ENCODE measurements around the gene SNX2. TPM values are rescaled to one million over a fixed set of nuclear protein-coding genes. Genes with fewer than 3 reads are reported as not detected.
A peak's percentile ranks its signal among the peaks of the same experiment; 100 is the strongest.

SNX2 gene
- total and polyA plus RNA-seq, 4 donors = 77.1 to 104 (median 90.5) TPM

- Histone ChIP-seq H3K4me3 (ENCODE audit: low read depth, low read length) (no peak overlapping the region), H3K4me1 (ENCODE audit: control insufficient read depth, insufficient read depth, low read length) (no peaks in the 10 kb centered on the region), H3K27me3 (ENCODE audit: control insufficient read depth, insufficient read depth, low read length) (no peaks in the 10 kb centered on the region), H3K27ac (ENCODE audit: low read depth, low read length) (no peak overlapping the region), H3K9me3 (ENCODE audit: control insufficient read depth, insufficient read depth, low read length) (no peaks in the 10 kb centered on the region), H3K36me3 (ENCODE audit: control insufficient read depth, insufficient read depth, low read length) (peaks cover 14% of the 10 kb centered on the region)
- DNase-seq (ENCODE audit: low read depth in 4 of 6, low spot score in 6 of 6) = no peak
- WGBS (ENCODE audit: insufficient coverage) = no CpG with 5 or more reads among the region's 1 CpG
These were observed 57.1 kb downstream of the SNX2 start for GRCh38 chr5:122831984-122832383.

- WGBS (ENCODE audit: insufficient coverage) = no CpG with 5 or more reads among the region's 1 CpG
These were observed 60.8 kb downstream of the SNX2 start for GRCh38 chr5:122835681-122836080.

GRCh38 chr5:122836947-122837346 is 62.1 kb downstream of the SNX2 start:
- no peak overlapping the region for H3K27ac ChIP-seq (ENCODE audit: low read depth, low read length)
- no peaks in the 10 kb centered on the region for H3K27me3 ChIP-seq (ENCODE audit: control insufficient read depth, insufficient read depth, low read length)
- WGBS (ENCODE audit: insufficient coverage) = 89% methylated on average over 1 of the region's 3 CpGs
- peaks cover 1% of the 10 kb centered on the region for H3K9me3 ChIP-seq (ENCODE audit: control insufficient read depth, insufficient read depth, low read length)
- no peak overlapping the region for H3K4me3 ChIP-seq (ENCODE audit: low read depth, low read length)
- no peaks in the 10 kb centered on the region for H3K4me1 ChIP-seq (ENCODE audit: control insufficient read depth, insufficient read depth, low read length)
- no peaks in the 10 kb centered on the region for H3K36me3 ChIP-seq (ENCODE audit: control insufficient read depth, insufficient read depth, low read length)
- DNase-seq (ENCODE audit: low read depth in 4 of 6, low spot score in 6 of 6) = no peak

More at GRCh38 chr5:122835681-122836080, 60.8 kb downstream of the SNX2 start:
- no peak for DNase-seq (ENCODE audit: low read depth in 4 of 6, low spot score in 6 of 6)
- Histone ChIP-seq H3K36me3 (ENCODE audit: control insufficient read depth, insufficient read depth, low read length) (peaks cover 2% of the 10 kb centered on the region), H3K9me3 (ENCODE audit: control insufficient read depth, insufficient read depth, low read length) (no peaks in the 10 kb centered on the region), H3K27ac (ENCODE audit: low read depth, low read length) (no peak overlapping the region), H3K4me1 (ENCODE audit: control insufficient read depth, insufficient read depth, low read length) (no peaks in the 10 kb centered on the region), H3K27me3 (ENCODE audit: control insufficient read depth, insufficient read depth, low read length) (no peaks in the 10 kb centered on the region), H3K4me3 (ENCODE audit: low read depth, low read length) (no peak overlapping the region)

- Histone ChIP-seq H3K4me3 (ENCODE audit: low read depth, low read length) (no peak overlapping the region), H3K9me3 (ENCODE audit: control insufficient read depth, insufficient read depth, low read length) (peaks cover 1% of the 10 kb centered on the region), H3K27me3 (ENCODE audit: control insufficient read depth, insufficient read depth, low read length) (no peaks in the 10 kb centered on the region), H3K4me1 (ENCODE audit: control insufficient read depth, insufficient read depth, low read length) (peaks cover 3% of the 10 kb centered on the region), H3K27ac (ENCODE audit: low read depth, low read length) (no peak overlapping the region), H3K36me3 (ENCODE audit: control insufficient read depth, insufficient read depth, low read length) (no peaks in the 10 kb centered on the region)
- 100% methylated on average over 1 of the region's 4 CpGs for WGBS (ENCODE audit: insufficient coverage)
- no peak for DNase-seq (ENCODE audit: low read depth in 4 of 6, low spot score in 6 of 6)
These were observed 64.9 kb downstream of the SNX2 start for GRCh38 chr5:122839731-122840130.

- H3K4me1 ChIP-seq (ENCODE audit: control insufficient read depth, insufficient read depth, low read length) = peaks cover 5% of the 10 kb centered on the region
- WGBS (ENCODE audit: insufficient coverage) = 95% methylated on average over 2 of the region's 6 CpGs
- no peak for DNase-seq (ENCODE audit: low read depth in 4 of 6, low spot score in 6 of 6)
These were observed 67.2 kb downstream of the SNX2 start for GRCh38 chr5:122842016-122842580.

GRCh38 chr5:122844136-122844909 is 69.4 kb downstream of the SNX2 start:
- DNase-seq (ENCODE audit: low read depth in 4 of 6, low spot score in 6 of 6) = peak in 1 of 6 donors; percentile 6
- Histone ChIP-seq H3K27me3 (ENCODE audit: control insufficient read depth, insufficient read depth, low read length) (no peaks in the 10 kb centered on the region), H3K27ac (ENCODE audit: low read depth, low read length) (peak overlapping the region; percentile 92), H3K9me3 (ENCODE audit: control insufficient read depth, insufficient read depth, low read length) (peaks cover 1% of the 10 kb centered on the region), H3K36me3 (ENCODE audit: control insufficient read depth, insufficient read depth, low read length) (no peaks in the 10 kb centered on the region), H3K4me1 (ENCODE audit: control insufficient read depth, insufficient read depth, low read length) (peaks cover 5% of the 10 kb centered on the region), H3K4me3 (ENCODE audit: low read depth, low read length) (peak overlapping the region; percentile 89)
- 50% methylated on average over 19 of the region's 22 CpGs for WGBS (ENCODE audit: insufficient coverage)

More at GRCh38 chr5:122842016-122842580, 67.2 kb downstream of the SNX2 start:
- H3K9me3 ChIP-seq (ENCODE audit: control insufficient read depth, insufficient read depth, low read length) = peaks cover 1% of the 10 kb centered on the region
- no peaks in the 10 kb centered on the region for H3K27me3 ChIP-seq (ENCODE audit: control insufficient read depth, insufficient read depth, low read length)
- H3K27ac ChIP-seq (ENCODE audit: low read depth, low read length) = no peak overlapping the region
- H3K4me3 ChIP-seq (ENCODE audit: low read depth, low read length) = no peak overlapping the region
- H3K36me3 ChIP-seq (ENCODE audit: control insufficient read depth, insufficient read depth, low read length) = no peaks in the 10 kb centered on the region

- peaks cover 5% of the 10 kb centered on the region for H3K4me1 ChIP-seq (ENCODE audit: control insufficient read depth, insufficient read depth, low read length)
- peak in 1 of 6 donors; percentile 22 for DNase-seq (ENCODE audit: low read depth in 4 of 6, low spot score in 6 of 6)
- peaks cover 1% of the 10 kb centered on the region for H3K9me3 ChIP-seq (ENCODE audit: control insufficient read depth, insufficient read depth, low read length)
- peak overlapping the region; percentile 92 for H3K27ac ChIP-seq (ENCODE audit: low read depth, low read length)
- no peaks in the 10 kb centered on the region for H3K36me3 ChIP-seq (ENCODE audit: control insufficient read depth, insufficient read depth, low read length)
- peak overlapping the region; percentile 89 for H3K4me3 ChIP-seq (ENCODE audit: low read depth, low read length)
- H3K27me3 ChIP-seq (ENCODE audit: control insufficient read depth, insufficient read depth, low read length) = no peaks in the 10 kb centered on the region
- under 1% methylated on average over 15 of the region's 16 CpGs for WGBS (ENCODE audit: insufficient coverage)
These were observed 70.0 kb downstream of the SNX2 start for GRCh38 chr5:122844910-122845228.

- no peaks in the 10 kb centered on the region for H3K27me3 ChIP-seq (ENCODE audit: control insufficient read depth, insufficient read depth, low read length)
- no peaks in the 10 kb centered on the region for H3K36me3 ChIP-seq (ENCODE audit: control insufficient read depth, insufficient read depth, low read length)
- peaks cover 5% of the 10 kb centered on the region for H3K4me1 ChIP-seq (ENCODE audit: control insufficient read depth, insufficient read depth, low read length)
- H3K27ac ChIP-seq (ENCODE audit: low read depth, low read length) = peak within 1 kb of the TSS; percentile 92
- H3K4me3 ChIP-seq (ENCODE audit: low read depth, low read length) = peak within 1 kb of the TSS; percentile 89
- H3K9me3 ChIP-seq (ENCODE audit: control insufficient read depth, insufficient read depth, low read length) = peaks cover 1% of the 10 kb centered on the region
- peak; percentile 45 to 92 (median 66) for DNase-seq (ENCODE audit: low read depth in 4 of 6, low spot score in 6 of 6)
- WGBS (ENCODE audit: insufficient coverage) = under 1% methylated on average over 92 of the region's 92 CpGs
These were observed 70.6 kb downstream of the SNX2 start, which contains the start of gene SNX24 for GRCh38 chr5:122845229-122846050. TSS of gene SNX24 (plus strand) at chr5:122845613. CDS start at chr5:122845634, 21 bp downstream.

- peak overlapping the region; percentile 92 for H3K27ac ChIP-seq (ENCODE audit: low read depth, low read length)
- no peaks in the 10 kb centered on the region for H3K27me3 ChIP-seq (ENCODE audit: control insufficient read depth, insufficient read depth, low read length)
- peaks cover 5% of the 10 kb centered on the region for H3K4me1 ChIP-seq (ENCODE audit: control insufficient read depth, insufficient read depth, low read length)
- H3K36me3 ChIP-seq (ENCODE audit: control insufficient read depth, insufficient read depth, low read length) = no peaks in the 10 kb centered on the region
- peak overlapping the region; percentile 89 for H3K4me3 ChIP-seq (ENCODE audit: low read depth, low read length)
- H3K9me3 ChIP-seq (ENCODE audit: control insufficient read depth, insufficient read depth, low read length) = no peaks in the 10 kb centered on the region
- DNase-seq (ENCODE audit: low read depth in 4 of 6, low spot score in 6 of 6) = no peak
- WGBS (ENCODE audit: insufficient coverage) = 0% methylated on average over 2 of the region's 6 CpGs
These were observed 71.2 kb downstream of the SNX2 start for GRCh38 chr5:122846051-122846550.
